Cardiac septum (tissue), 1 donor: ENCODE measurements around the gene KRTAP3-1. TPM values are rescaled to one million over a fixed set of nuclear protein-coding genes. Genes with fewer than 3 reads are reported as not detected.
"Not testable (repeated sequence)": the region's sequence is repeated elsewhere in the genome, so short reads cannot be mapped to it uniquely, and the experiment has no call there.

Source experiments
- DNase-seq: peaks from one replicate; pipeline ENCODE4 v3.0.0-alpha.2; 2020; ENCODE audit warnings: low spot score
- intact Hi-C: fragments of 100-400 bp; cut with DNase I; formaldehyde crosslinking; loops from one replicate; pipeline ENCODE4 v1.14.0; 2022
- total RNA-seq: library from RNA; stranded (reverse); fragmentation: NEBNext Ultra II Directional; extraction: Animal tissue kit (Norgen Biotek cat#: 25700); gene quantifications from one replicate; pipeline ENCODE4 v1.2.1, GENCODE V29; 2021
- donor health status: DM: no; HTN: no; CAD: no.

KRTAP3-1 gene
- total RNA-seq, 1 donor from 2014 or later = not detected

DNA sequence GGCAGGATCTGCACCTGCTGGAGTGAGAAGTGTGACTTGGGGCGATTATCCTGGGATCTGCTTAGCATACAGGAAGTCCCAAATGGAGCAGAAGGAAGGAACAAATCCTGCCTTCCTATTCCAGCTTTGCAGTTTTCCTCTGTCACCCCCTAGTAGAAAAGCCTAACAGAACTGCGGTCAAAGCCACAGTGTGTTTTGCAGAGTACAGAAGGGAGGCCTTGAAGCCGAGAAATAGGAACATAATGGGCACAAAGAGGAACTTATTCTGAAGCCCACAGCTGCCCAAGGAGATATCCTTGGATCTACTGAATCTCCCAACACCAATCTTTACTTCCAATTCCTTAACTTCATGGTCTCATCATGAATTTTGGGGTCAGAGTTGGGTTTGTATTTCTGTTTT lies 9.6 kb upstream of the KRTAP3-1 start:
- intact Hi-C loops = no loop called here
- DNase-seq = no peak

GRCh38 chr17:41016578-41017215 lies 7.8 kb upstream of the KRTAP3-1 start:
- DNase-seq = no peak
- intact Hi-C loops = no loop called here

- intact Hi-C loops = no loop called here
Measured at GRCh38 chr17:41015454-41015853, 6.5 kb upstream of the KRTAP3-1 start.

DNA sequence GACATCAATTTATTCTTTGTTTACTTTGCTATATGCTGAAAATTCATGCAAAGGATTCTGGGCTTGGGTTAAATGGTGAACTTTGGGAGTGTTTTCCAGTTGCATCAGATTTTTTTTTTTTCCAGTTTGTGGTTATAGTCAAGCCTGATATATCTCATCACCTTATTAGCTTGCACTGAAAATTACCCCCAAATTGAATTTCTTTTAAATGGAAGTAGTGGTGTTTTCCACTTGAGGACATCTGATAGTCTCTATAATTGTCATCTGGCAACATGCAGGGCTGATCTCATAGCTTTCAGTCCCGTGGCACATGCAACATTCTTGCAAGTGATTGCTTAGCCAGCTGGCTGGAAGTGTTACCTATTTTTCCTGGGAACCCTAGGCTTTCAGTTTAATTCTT lies 4.7 kb upstream of the KRTAP3-1 start:
- no peak for DNase-seq
- intact Hi-C loops = no loop called here

More at GRCh38 chr17:41015454-41015853, 6.5 kb upstream of the KRTAP3-1 start:
- DNase-seq = no peak

- intact Hi-C loops = no loop called here
- no peak for DNase-seq
Measured at GRCh38 chr17:41013181-41013580, 4.3 kb upstream of the KRTAP3-1 start.

- no peak for DNase-seq
- intact Hi-C loops = no loop called here
Measured at GRCh38 chr17:41012326-41013120, 3.6 kb upstream of the KRTAP3-1 start.

DNA sequence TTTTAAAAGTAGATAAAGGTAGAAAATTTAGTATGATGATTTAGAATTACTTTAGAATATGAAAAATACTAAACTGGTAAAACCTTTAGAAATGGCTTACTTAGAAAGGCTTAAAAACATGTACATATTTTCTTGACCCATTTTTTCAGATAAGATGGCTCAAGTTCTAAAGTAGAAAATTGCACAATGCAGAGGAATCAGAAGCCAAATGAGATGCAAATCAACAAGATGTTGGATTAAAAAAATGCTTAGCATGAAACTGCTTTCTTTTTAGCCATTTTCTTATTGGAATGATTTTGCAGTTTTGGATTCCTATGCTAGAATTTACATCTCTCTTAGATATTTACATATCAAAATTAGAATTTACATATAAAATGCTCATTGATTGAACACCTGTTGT lies 1.5 kb upstream of the KRTAP3-1 start:
- intact Hi-C loops = no loop called here
- no peak for DNase-seq

GRCh38 chr17:41009936-41010335 lies 1.0 kb upstream of the KRTAP3-1 start:
- no peak for DNase-seq
- intact Hi-C loops = no loop called here

- intact Hi-C loops = no loop called here
- DNase-seq = no peak
Measured at GRCh38 chr17:41009301-41009760, 403 bp upstream of the KRTAP3-1 start.

GRCh38 chr17:41004397-41004796 lies 4.5 kb downstream of the KRTAP3-1 start:
- intact Hi-C loops = no loop called here
- no peak for DNase-seq

GRCh38 chr17:41003926-41004325 lies 5.0 kb downstream of the KRTAP3-1 start:
- intact Hi-C loops = no loop called here
- DNase-seq = no peak

- intact Hi-C loops = no loop called here
- no peak for DNase-seq
Measured at GRCh38 chr17:41002814-41003213, 6.1 kb downstream of the KRTAP3-1 start.

- intact Hi-C loops = no loop called here
- DNase-seq = no peak
Measured at GRCh38 chr17:41001795-41002194, 7.1 kb downstream of the KRTAP3-1 start.

- intact Hi-C loops, DNase-seq: not testable (repeated sequence)
Measured at GRCh38 chr17:40999563-40999962, 9.4 kb downstream of the KRTAP3-1 start, which contains the start of gene KRTAP3-2. Gene KRTAP3-2 (minus strand): TSS chr17:40999906. CDS start chr17:40999853, 53 bp downstream.

- intact Hi-C loops = no loop called here
Measured at GRCh38 chr17:40997361-40997760, 11.6 kb downstream of the KRTAP3-1 start.

GRCh38 chr17:40996829-40997228 lies 12.1 kb downstream of the KRTAP3-1 start:
- intact Hi-C loops = no loop called here
- no peak for DNase-seq

More at GRCh38 chr17:40997361-40997760, 11.6 kb downstream of the KRTAP3-1 start:
- DNase-seq = no peak

- intact Hi-C loops = no loop called here
- DNase-seq = no peak
Measured at GRCh38 chr17:40995116-40995515, 13.8 kb downstream of the KRTAP3-1 start.

GRCh38 chr17:40993839-40994238 lies 15.1 kb downstream of the KRTAP3-1 start, which contains the start of gene KRTAP3-3:
Gene KRTAP3-3 (minus strand): TSS chr17:40994164. CDS start chr17:40994097, 67 bp downstream.
- no peak for DNase-seq
- intact Hi-C loops = no loop called here

DNA sequence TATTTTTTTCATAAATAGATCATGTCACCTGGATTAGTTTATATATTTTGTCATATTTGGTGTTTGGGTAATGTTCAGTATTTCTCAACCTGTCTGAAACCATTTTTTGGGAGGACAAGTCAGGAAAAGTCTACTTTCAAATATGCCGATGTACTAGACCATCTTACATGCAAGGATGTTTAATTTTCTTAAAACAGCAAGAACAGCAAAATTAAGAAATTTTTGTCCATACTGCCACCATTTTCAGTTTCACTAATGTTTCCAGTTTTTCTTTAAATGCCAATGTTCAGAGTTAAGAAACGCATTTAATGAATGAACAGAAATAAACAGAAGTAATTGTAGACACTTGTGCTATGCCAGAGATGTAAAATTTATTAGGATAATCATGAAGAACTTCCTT lies 15.8 kb downstream of the KRTAP3-1 start:
- intact Hi-C loops = no loop called here
- no peak for DNase-seq

- intact Hi-C loops = no loop called here
- no peak for DNase-seq
Measured at GRCh38 chr17:40992666-40993065, 16.3 kb downstream of the KRTAP3-1 start.

- DNase-seq = no peak
- intact Hi-C loops = no loop called here
Measured at GRCh38 chr17:40986920-40987319, 22.0 kb downstream of the KRTAP3-1 start.
